H1 (cell line): ENCODE results near the gene AMIGO2.
"Not testable (repeated sequence)": the region's sequence is repeated elsewhere in the genome, so short reads cannot be mapped to it uniquely, and the experiment has no call there.

ENCODE experiments used
- BACH1 ChIP-seq: IDR thresholded peaks from 2 replicates; pipeline ENCODE4 v1.6.1; 2012; ENCODE audit warnings: low read length, improper control_type of control experiment
- CBX8 ChIP-seq: fragments of 300-800, 300-1000 bp; sonication (generic); IDR thresholded peaks from 2 replicates; pipeline ENCODE4 v1.7.1; 2016; ENCODE audit warnings: low read depth, low read length, borderline replicate concordance
- EZH2 ChIP-seq: fragments of 200-600 bp; sonication (generic); IDR thresholded peaks from 2 replicates; pipeline ENCODE4 v1.7.1; 2012; ENCODE audit warnings: low read depth, mild to moderate bottlenecking, moderate library complexity, low read length, inconsistent platforms; ENCODE audit not compliant: severe bottlenecking
- PHF8 ChIP-seq: fragments of 200-600 bp; sonication (generic); conservative IDR thresholded peaks from 2 replicates; pipeline ENCODE4 v1.7.1; 2012; ENCODE audit warnings: low read depth, mild to moderate bottlenecking, inconsistent platforms, low read length, moderate library complexity
- POLR2A ChIP-seq, 2 experiments: IDR thresholded peaks; 1 replicate in 1 of 2; 2 replicates in 1 of 2; pipeline ENCODE4 v1.6.1; 2011; ENCODE audit warnings: low read depth in 2 of 2, low read length in 2 of 2, mild to moderate bottlenecking in 2 of 2; ENCODE audit errors: control extremely low read depth in 1 of 2
- POLR2AphosphoS5 ChIP-seq: IDR thresholded peaks from 2 replicates; pipeline ENCODE4 v1.6.1; 2011; ENCODE audit warnings: low read depth, low read length
- RAD21 ChIP-seq, 2 experiments: IDR thresholded peaks in 1 of 2; conservative IDR thresholded peaks in 1 of 2; 2 replicates each; pipeline ENCODE4 v1.6.1; 2011; ENCODE audit warnings: low read depth in 2 of 2, low read length in 2 of 2, improper control_type of control experiment in 1 of 2, inconsistent platforms in 1 of 2, mild to moderate bottlenecking in 1 of 2, moderate library complexity in 1 of 2
- RFX5 ChIP-seq: IDR thresholded peaks from 2 replicates; pipeline ENCODE4 v1.6.1; 2011; ENCODE audit warnings: low read depth, low read length, improper control_type of control experiment, borderline replicate concordance
- SIX5 ChIP-seq: IDR thresholded peaks from 2 replicates; pipeline ENCODE4 v1.6.1; 2011; ENCODE audit warnings: mild to moderate bottlenecking, low read depth, low read length
- SP1 ChIP-seq: IDR thresholded peaks from 2 replicates; pipeline ENCODE4 v1.6.1; 2011; ENCODE audit warnings: low read depth, low read length
- TAF1 ChIP-seq: IDR thresholded peaks from 2 replicates; pipeline ENCODE4 v1.6.1; 2011; ENCODE audit warnings: mild to moderate bottlenecking, low read depth, low read length
- TCF12 ChIP-seq: IDR thresholded peaks from 2 replicates; pipeline ENCODE4 v1.6.1; 2011; ENCODE audit warnings: low read depth, mild to moderate bottlenecking, low read length
- TF ChIP-seq, protein P1 (sequence below), 3 experiments: IDR thresholded peaks; 1 replicate in 2 of 3; 2 replicates in 1 of 3; pipeline versions ENCODE4 v1.5.1 to v1.6.1; 2011; ENCODE audit warnings: low read length in 3 of 3, mild to moderate bottlenecking in 3 of 3, inconsistent platforms in 2 of 3, low read depth in 1 of 3, moderate library complexity in 1 of 3; ENCODE audit not compliant: insufficient read depth in 1 of 3; ENCODE audit errors: control extremely low read depth in 1 of 3

DNA sequence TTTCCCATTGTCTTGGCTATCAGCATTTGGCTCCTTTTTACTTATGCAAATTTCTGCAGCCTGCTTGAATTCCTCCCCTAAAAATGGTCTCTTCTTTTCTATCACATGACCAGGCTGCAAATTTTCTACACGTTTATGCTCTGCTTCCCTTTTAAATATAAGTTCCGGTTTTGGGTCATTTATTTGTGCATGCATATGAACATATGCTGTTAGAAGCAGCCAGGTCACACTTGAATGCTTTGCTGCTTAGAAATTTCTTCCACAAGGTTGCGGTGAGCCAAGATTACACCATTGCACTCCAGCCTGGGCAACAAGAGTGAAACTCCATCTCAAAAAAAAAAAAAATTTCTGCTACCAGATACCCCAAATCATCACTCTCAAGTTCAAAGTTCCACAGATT is 28.5 kb downstream of the AMIGO2 start:
- TF ChIP-seq EZH2; SIX5; RAD21 (IDR thresholded peaks at IDR 0.05 in 1 of 2, conservative IDR thresholded peaks at IDR 0.05 in 1 of 2; ENCODE audit: low read depth in 2 of 2, low read length in 2 of 2); TAF1; RFX5; PHF8; POLR2A (IDR thresholded peaks at IDR 0.05; ENCODE audit: control extremely low read depth in 1 of 2, low read depth in 2 of 2, low read length in 2 of 2); TCF12; CBX8; BACH1; SP1; POLR2AphosphoS5: not testable (repeated sequence)
- TF ChIP-seq, protein P1, sequence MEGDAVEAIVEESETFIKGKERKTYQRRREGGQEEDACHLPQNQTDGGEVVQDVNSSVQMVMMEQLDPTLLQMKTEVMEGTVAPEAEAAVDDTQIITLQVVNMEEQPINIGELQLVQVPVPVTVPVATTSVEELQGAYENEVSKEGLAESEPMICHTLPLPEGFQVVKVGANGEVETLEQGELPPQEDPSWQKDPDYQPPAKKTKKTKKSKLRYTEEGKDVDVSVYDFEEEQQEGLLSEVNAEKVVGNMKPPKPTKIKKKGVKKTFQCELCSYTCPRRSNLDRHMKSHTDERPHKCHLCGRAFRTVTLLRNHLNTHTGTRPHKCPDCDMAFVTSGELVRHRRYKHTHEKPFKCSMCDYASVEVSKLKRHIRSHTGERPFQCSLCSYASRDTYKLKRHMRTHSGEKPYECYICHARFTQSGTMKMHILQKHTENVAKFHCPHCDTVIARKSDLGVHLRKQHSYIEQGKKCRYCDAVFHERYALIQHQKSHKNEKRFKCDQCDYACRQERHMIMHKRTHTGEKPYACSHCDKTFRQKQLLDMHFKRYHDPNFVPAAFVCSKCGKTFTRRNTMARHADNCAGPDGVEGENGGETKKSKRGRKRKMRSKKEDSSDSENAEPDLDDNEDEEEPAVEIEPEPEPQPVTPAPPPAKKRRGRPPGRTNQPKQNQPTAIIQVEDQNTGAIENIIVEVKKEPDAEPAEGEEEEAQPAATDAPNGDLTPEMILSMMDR (IDR thresholded peaks at IDR 0.05; ENCODE audit: control extremely low read depth in 1 of 3, insufficient read depth in 1 of 3, low read depth in 1 of 3, low read length in 3 of 3), result not testable (repeated sequence)
